Measurements from ENCODE around the gene LGALS9. TPM values are rescaled to one million over a fixed set of nuclear protein-coding genes. Genes with fewer than 3 reads are reported as not detected.

LGALS9 gene
- total and polyA plus RNA-seq, 2 experiments from 2014 or later: 0.48 to 0.73 TPM

DNA sequence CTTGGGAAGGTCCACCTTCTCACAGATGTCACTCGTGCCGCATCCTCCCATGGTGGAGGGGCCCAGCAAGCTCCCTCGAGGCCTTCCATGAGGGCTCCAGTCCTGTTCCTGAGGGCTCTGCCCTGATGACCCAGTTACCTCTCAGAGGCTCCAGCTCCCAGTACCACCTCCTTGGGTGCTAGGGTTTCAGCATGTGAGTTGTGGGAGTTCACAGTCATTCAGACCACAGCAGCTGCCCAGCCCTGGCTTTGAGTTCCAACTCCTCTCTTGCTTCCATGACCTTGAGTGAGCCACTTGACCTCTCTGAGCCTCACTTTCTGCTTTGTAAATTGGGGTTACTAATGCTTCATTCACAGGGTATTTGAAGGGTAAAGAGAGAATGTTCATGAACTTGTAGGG, 37.1 kb upstream of the LGALS9 start:
- H3K79me2 ChIP-seq (replicated peaks; ENCODE audit: insufficient read depth): no peaks in the 10 kb centered on the region
- H3K4me1 Mint-ChIP-seq: peaks cover 19% of the 10 kb centered on the region
- no peak for TF ChIP-seq EZH2 (IDR thresholded peaks at IDR 0.05; ENCODE audit: low read depth, unreplicated experiment)
- TF ChIP-seq CREB1 (CRISPR knock-in tag; IDR thresholded peaks at IDR 0.05; ENCODE audit: low read depth): no peak
- no peak for TF ChIP-seq POLR2AphosphoS5 (IDR thresholded peaks at IDR 0.05; ENCODE audit: low read depth)
- TF ChIP-seq, protein P1, sequence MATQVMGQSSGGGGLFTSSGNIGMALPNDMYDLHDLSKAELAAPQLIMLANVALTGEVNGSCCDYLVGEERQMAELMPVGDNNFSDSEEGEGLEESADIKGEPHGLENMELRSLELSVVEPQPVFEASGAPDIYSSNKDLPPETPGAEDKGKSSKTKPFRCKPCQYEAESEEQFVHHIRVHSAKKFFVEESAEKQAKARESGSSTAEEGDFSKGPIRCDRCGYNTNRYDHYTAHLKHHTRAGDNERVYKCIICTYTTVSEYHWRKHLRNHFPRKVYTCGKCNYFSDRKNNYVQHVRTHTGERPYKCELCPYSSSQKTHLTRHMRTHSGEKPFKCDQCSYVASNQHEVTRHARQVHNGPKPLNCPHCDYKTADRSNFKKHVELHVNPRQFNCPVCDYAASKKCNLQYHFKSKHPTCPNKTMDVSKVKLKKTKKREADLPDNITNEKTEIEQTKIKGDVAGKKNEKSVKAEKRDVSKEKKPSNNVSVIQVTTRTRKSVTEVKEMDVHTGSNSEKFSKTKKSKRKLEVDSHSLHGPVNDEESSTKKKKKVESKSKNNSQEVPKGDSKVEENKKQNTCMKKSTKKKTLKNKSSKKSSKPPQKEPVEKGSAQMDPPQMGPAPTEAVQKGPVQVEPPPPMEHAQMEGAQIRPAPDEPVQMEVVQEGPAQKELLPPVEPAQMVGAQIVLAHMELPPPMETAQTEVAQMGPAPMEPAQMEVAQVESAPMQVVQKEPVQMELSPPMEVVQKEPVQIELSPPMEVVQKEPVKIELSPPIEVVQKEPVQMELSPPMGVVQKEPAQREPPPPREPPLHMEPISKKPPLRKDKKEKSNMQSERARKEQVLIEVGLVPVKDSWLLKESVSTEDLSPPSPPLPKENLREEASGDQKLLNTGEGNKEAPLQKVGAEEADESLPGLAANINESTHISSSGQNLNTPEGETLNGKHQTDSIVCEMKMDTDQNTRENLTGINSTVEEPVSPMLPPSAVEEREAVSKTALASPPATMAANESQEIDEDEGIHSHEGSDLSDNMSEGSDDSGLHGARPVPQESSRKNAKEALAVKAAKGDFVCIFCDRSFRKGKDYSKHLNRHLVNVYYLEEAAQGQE (IDR thresholded peaks at IDR 0.05; ENCODE audit: unreplicated experiment): no peak
- TF ChIP-seq ETS1 (IDR thresholded peaks at IDR 0.05): no peak
- TF ChIP-seq, protein P2, sequence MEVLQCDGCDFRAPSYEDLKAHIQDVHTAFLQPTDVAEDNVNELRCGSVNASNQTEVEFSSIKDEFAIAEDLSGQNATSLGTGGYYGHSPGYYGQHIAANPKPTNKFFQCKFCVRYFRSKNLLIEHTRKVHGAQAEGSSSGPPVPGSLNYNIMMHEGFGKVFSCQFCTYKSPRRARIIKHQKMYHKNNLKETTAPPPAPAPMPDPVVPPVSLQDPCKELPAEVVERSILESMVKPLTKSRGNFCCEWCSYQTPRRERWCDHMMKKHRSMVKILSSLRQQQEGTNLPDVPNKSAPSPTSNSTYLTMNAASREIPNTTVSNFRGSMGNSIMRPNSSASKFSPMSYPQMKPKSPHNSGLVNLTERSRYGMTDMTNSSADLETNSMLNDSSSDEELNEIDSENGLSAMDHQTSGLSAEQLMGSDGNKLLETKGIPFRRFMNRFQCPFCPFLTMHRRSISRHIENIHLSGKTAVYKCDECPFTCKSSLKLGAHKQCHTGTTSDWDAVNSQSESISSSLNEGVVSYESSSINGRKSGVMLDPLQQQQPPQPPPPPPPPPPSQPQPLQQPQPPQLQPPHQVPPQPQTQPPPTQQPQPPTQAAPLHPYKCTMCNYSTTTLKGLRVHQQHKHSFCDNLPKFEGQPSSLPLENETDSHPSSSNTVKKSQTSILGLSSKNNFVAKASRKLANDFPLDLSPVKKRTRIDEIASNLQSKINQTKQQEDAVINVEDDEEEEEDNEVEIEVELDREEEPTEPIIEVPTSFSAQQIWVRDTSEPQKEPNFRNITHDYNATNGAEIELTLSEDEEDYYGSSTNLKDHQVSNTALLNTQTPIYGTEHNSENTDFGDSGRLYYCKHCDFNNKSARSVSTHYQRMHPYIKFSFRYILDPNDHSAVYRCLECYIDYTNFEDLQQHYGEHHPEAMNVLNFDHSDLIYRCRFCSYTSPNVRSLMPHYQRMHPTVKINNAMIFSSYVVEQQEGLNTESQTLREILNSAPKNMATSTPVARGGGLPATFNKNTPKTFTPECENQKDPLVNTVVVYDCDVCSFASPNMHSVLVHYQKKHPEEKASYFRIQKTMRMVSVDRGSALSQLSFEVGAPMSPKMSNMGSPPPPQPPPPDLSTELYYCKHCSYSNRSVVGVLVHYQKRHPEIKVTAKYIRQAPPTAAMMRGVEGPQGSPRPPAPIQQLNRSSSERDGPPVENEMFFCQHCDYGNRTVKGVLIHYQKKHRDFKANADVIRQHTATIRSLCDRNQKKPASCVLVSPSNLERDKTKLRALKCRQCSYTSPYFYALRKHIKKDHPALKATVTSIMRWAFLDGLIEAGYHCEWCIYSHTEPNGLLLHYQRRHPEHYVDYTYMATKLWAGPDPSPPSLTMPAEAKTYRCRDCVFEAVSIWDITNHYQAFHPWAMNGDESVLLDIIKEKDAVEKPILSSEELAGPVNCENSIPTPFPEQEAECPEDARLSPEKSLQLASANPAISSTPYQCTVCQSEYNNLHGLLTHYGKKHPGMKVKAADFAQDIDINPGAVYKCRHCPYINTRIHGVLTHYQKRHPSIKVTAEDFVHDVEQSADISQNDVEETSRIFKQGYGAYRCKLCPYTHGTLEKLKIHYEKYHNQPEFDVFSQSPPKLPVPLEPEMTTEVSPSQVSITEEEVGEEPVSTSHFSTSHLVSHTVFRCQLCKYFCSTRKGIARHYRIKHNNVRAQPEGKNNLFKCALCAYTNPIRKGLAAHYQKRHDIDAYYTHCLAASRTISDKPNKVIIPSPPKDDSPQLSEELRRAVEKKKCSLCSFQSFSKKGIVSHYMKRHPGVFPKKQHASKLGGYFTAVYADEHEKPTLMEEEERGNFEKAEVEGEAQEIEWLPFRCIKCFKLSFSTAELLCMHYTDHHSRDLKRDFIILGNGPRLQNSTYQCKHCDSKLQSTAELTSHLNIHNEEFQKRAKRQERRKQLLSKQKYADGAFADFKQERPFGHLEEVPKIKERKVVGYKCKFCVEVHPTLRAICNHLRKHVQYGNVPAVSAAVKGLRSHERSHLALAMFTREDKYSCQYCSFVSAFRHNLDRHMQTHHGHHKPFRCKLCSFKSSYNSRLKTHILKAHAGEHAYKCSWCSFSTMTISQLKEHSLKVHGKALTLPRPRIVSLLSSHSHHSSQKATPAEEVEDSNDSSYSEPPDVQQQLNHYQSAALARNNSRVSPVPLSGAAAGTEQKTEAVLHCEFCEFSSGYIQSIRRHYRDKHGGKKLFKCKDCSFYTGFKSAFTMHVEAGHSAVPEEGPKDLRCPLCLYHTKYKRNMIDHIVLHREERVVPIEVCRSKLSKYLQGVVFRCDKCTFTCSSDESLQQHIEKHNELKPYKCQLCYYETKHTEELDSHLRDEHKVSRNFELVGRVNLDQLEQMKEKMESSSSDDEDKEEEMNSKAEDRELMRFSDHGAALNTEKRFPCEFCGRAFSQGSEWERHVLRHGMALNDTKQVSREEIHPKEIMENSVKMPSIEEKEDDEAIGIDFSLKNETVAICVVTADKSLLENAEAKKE (CRISPR knock-in tag; IDR thresholded peaks at IDR 0.05): no peak
- TF ChIP-seq JUNB (IDR thresholded peaks at IDR 0.05; ENCODE audit: unreplicated experiment): no peak
- no peak for TF ChIP-seq ZNF114 (CRISPR knock-in tag; IDR thresholded peaks at IDR 0.05)
- TF ChIP-seq STAT1 (IDR thresholded peaks at IDR 0.05; ENCODE audit: unreplicated experiment): no peak
- no peak for TF ChIP-seq NANOG (IDR thresholded peaks at IDR 0.05; ENCODE audit: borderline replicate concordance)
- TF ChIP-seq ZNF331 (CRISPR knock-in tag; IDR thresholded peaks at IDR 0.05; ENCODE audit: low read depth): no peak
- TF ChIP-seq CTCF (conservative IDR thresholded peaks at IDR 0.05; ENCODE audit: low read depth in 2 of 2): no peak
- no peak for TF ChIP-seq EZH2phosphoT487 (IDR thresholded peaks at IDR 0.05; ENCODE audit: unreplicated experiment)
- H3K36me3 Mint-ChIP-seq (ENCODE audit: low read depth): peaks cover 11% of the 10 kb centered on the region; the same call in 1 of the 3 replicates
- H3K9me2 ChIP-seq (ENCODE audit: insufficient read depth): no peaks in the 10 kb centered on the region
- H3K9me3 Mint-ChIP-seq: no peaks in the 10 kb centered on the region; the same call in 2 of the 3 replicates
- no peak overlapping the region for H3K4me3 ChIP-seq
- no peak overlapping the region for H3K4me2 ChIP-seq
- H3K27ac ChIP-seq (ENCODE audit: low read depth): no peak overlapping the region
- 0 out of 2 replicates have a peak, but pooled peaks cover 5% of the 10 kb centered on the region for H3K36me3 ChIP-seq (ENCODE audit: insufficient read depth)
- no peaks in the 10 kb centered on the region for H4K20me1 ChIP-seq (replicated peaks; ENCODE audit: insufficient read depth)
- no peaks in the 10 kb centered on the region for H3K27me3 ChIP-seq (ENCODE audit: insufficient read depth)
- H3K27ac Mint-ChIP-seq: no peak overlapping the region
- no peaks in the 10 kb centered on the region for H3F3A ChIP-seq (replicated peaks; ENCODE audit: low read depth)
- H3K27me3 Mint-ChIP-seq (ENCODE audit: insufficient read depth, low read depth, poor library complexity): peaks cover 4% of the 10 kb centered on the region
- no peak for ATAC-seq
- no peaks in the 10 kb centered on the region; the same call in 1 of the 2 replicates for H3K4me1 ChIP-seq (ENCODE audit: insufficient read depth)
- no peak overlapping the region for H2AFZ ChIP-seq
- H3K4me3 Mint-ChIP-seq: no peak overlapping the region
- no peak for DNase-seq (ENCODE audit: low spot score)
